ENCODE results near the gene TTYH1.

GRCh38 chr19:54436628-54437252, 21.5 kb downstream of the TTYH1 start:
- no peak for TF ChIP-seq CTCF (IDR thresholded peaks at IDR 0.05; ENCODE audit: extremely low read depth in 1 of 2, insufficient read depth in 1 of 2, low read depth in 1 of 2, low read length in 2 of 2)
- no peak for TF ChIP-seq POLR2A (IDR thresholded peaks at IDR 0.05; ENCODE audit: low read depth, low read length)
- TF ChIP-seq POLR2AphosphoS5 (IDR thresholded peaks at IDR 0.05; ENCODE audit: insufficient read depth, low read depth, low read length) = no peak
